ENCODE measurements around the gene ST6GALNAC6.

GRCh38 chr9:127892831-127893230 lies 6.6 kb downstream of the ST6GALNAC6 start:
- no peak for TF ChIP-seq ZNF24 (IDR thresholded peaks at IDR 0.05)
- TF ChIP-seq, protein P1, sequence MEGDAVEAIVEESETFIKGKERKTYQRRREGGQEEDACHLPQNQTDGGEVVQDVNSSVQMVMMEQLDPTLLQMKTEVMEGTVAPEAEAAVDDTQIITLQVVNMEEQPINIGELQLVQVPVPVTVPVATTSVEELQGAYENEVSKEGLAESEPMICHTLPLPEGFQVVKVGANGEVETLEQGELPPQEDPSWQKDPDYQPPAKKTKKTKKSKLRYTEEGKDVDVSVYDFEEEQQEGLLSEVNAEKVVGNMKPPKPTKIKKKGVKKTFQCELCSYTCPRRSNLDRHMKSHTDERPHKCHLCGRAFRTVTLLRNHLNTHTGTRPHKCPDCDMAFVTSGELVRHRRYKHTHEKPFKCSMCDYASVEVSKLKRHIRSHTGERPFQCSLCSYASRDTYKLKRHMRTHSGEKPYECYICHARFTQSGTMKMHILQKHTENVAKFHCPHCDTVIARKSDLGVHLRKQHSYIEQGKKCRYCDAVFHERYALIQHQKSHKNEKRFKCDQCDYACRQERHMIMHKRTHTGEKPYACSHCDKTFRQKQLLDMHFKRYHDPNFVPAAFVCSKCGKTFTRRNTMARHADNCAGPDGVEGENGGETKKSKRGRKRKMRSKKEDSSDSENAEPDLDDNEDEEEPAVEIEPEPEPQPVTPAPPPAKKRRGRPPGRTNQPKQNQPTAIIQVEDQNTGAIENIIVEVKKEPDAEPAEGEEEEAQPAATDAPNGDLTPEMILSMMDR (IDR thresholded peaks at IDR 0.05 in 2 of 3, conservative IDR thresholded peaks at IDR 0.05 in 1 of 3; ENCODE audit: control insufficient read depth in 2 of 3, extremely low read depth in 1 of 3, insufficient read depth in 1 of 3, low read depth in 3 of 3, low read length in 3 of 3) = no peak
- TF ChIP-seq E2F4 (IDR thresholded peaks at IDR 0.05; ENCODE audit: low read depth, low read length) = no peak
- TF ChIP-seq POLR2A (IDR thresholded peaks at IDR 0.05; ENCODE audit: low read depth, low read length) = no peak
- TF ChIP-seq ZBED1 (IDR thresholded peaks at IDR 0.05; ENCODE audit: borderline replicate concordance) = no peak
- TF ChIP-seq PML (IDR thresholded peaks at IDR 0.05; ENCODE audit: low read length) = no peak
- TF ChIP-seq CBFB (IDR thresholded peaks at IDR 0.05; ENCODE audit: low read depth) = no peak
- no peak for TF ChIP-seq GABPA (IDR thresholded peaks at IDR 0.05; ENCODE audit: low read depth)
- TF ChIP-seq MXI1 (IDR thresholded peaks at IDR 0.05; ENCODE audit: low read depth, low read length) = no peak
- no peak for TF ChIP-seq ETV6 (conservative IDR thresholded peaks at IDR 0.05 in 1 of 2, IDR thresholded peaks at IDR 0.05 in 1 of 2; ENCODE audit: borderline replicate concordance in 1 of 2, low read depth in 1 of 2)
- TF ChIP-seq MEF2B (IDR thresholded peaks at IDR 0.05; ENCODE audit: partially characterized antibody, poor library complexity, severe bottlenecking) = no peak

All from GM12878 (cell line).